Ammon's horn (tissue), 1 donor: ENCODE results near the gene CAVIN2.

Experiments used
- DNase-seq: peaks from one replicate; pipeline ENCODE4 v3.0.0-alpha.2; 2016; ENCODE audit warnings: low spot score

Gene CAVIN2, protein sequence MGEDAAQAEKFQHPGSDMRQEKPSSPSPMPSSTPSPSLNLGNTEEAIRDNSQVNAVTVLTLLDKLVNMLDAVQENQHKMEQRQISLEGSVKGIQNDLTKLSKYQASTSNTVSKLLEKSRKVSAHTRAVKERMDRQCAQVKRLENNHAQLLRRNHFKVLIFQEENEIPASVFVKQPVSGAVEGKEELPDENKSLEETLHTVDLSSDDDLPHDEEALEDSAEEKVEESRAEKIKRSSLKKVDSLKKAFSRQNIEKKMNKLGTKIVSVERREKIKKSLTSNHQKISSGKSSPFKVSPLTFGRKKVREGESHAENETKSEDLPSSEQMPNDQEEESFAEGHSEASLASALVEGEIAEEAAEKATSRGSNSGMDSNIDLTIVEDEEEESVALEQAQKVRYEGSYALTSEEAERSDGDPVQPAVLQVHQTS

DNA sequence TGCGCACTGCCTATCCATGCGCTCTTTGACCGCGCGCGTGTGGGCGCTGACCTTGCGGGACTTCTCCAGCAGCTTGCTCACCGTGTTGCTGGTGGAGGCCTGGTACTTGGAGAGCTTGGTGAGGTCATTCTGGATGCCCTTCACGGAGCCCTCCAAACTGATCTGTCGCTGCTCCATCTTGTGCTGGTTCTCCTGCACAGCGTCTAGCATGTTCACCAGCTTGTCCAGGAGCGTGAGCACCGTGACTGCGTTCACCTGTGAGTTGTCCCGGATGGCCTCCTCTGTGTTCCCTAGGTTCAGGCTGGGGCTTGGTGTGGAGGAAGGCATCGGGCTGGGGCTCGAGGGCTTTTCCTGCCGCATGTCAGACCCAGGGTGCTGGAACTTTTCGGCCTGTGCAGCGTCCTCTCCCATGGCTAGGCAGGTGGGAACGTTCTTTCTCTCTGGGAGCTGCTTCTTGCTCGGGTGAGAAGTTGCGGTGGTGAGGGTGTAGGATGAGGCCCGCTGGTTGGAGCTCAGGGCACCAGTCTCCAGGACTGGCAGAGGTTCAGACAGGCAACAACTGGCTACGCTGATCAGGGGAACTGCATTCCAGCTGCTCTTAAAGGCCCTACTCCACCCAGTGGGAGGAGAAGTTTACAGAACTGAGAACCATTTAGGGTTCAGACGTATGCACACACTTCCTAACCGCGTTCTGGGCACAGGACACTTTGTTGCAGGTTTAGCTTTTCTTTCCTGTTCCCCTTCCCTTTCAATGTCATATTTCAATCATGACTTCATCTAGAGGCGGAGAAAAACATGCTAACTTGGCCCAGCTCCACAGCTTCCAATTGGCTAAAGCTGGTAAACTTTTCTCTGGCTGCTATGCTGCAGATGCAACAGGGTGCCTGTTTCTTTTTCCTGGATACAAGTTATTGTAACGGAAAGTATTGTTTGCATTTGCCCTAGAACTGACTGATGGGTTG is at the start of gene CAVIN2:
TSS of gene CAVIN2 (minus strand) at position 574 of the 962 bp plus-strand sequence. CDS start at position 411, 163 bp downstream.
- no peak for DNase-seq

DNA sequence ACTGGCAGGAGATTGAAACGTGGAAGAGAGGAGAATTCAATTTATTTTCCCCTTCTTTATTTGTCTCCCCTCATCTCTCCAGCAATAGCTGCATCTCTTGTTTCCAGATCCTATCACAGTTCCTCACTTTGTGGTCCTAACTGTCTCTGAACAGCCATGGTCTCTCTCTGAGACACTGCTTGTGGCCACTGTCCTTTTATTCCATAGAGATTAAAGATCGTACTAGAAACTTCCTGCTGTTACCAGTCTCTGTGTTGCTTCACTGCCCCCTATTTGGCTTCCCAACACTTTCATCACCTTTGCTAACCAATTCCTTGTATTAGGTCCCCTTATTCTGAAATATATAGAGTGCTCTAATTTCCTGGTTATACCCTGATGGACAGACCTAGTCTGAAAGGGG is 48.9 kb upstream of the CAVIN2 start:
- no peak for DNase-seq

DNA sequence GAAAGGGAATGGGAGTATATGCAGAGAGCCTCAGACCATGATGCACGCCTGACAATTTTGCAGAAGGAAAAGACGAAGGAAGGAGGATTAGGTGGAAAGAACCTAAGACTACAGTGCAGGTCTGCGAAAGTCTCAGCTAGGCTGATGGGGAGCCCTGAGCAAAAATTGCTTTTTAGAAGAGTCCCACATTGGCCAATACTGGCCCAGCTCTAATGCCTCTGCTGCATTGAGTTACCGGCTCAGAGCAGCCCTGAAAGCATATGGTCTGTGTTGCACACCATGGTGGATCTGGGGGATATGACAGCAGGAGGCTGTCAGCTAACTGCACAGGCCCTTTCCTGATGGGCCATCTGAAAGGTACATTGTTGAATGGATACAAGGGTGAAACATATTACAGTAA is 48.3 kb upstream of the CAVIN2 start:
- no peak for DNase-seq

DNA sequence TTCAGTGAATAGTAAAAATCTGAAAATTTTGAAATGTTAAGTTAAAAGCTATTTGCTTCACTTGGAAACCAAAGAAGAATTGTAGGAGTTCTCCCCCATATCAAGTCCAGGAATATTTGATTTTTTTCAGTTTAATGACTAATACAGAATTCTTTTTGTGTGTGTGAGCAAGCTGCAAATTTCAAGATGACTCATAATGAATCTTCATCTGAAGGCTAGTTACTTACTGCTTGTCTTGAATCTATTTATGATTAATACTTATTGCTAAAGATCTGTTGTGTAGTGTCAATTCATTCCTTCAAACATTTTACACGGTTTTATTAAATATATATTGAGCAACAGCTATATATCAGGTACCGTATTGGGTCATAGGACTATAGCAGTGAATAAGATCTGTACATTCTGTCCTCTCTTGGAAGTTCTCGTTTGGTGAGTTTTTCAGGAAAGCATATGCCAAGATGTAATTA is 47.8 kb upstream of the CAVIN2 start:
- no peak for DNase-seq

DNA sequence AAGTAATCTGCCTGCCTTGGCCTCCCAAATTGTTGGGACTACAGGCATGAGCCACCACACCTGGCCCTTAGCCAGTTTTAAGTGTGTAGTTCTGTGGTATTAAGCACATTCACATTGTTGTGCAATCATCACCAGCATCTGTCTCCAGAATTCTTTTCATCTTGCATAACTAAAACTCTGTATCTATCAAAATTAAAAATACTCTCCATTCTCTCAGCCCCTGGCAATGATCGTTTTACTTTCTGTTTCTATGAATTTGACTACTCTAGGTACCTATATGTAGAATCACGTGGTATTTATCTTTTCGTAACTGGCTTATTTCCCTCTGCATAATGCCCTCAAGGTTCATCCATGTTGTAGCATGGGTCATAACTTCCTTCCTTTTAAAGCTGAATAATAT is 45.5 kb upstream of the CAVIN2 start:
- DNase-seq: no peak

DNA sequence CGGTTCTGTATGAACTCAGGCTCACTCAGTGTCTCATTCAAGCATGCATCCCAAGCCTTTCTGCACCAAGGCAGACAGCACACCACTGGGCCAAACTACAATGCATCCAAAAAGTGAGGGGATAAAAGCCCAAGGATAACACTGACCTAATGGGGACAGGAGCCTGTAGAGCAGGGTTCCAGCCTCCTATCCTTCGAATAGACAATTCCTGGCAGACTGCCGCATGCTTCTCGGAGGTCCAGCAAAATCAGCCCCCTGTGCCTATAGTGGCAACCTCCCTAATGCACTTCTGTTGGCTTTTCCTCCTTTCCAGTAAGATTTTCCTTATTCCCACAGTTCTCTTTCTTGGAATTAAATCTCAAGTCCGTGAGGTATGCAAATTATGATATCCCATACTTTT is 44.8 kb upstream of the CAVIN2 start:
- DNase-seq: no peak

DNA sequence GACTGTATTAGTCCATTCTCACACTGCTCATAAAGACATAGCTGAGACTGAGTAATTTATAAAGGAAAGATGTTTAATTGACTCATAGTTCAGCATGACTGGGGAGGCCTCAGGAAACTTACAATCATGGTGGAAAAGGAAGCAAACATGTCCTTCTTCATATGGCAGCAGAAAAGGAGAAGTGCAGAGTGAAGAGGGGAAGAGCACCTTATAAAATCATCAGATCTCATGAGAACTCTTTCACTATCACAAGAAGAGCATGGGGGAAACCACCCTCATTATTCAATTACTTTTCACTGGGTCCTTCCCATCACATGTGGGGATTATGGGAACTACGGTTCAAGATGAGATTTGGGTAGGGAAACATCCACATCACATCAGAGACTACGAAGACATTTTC is 43.0 kb upstream of the CAVIN2 start:
- no peak for DNase-seq

DNA sequence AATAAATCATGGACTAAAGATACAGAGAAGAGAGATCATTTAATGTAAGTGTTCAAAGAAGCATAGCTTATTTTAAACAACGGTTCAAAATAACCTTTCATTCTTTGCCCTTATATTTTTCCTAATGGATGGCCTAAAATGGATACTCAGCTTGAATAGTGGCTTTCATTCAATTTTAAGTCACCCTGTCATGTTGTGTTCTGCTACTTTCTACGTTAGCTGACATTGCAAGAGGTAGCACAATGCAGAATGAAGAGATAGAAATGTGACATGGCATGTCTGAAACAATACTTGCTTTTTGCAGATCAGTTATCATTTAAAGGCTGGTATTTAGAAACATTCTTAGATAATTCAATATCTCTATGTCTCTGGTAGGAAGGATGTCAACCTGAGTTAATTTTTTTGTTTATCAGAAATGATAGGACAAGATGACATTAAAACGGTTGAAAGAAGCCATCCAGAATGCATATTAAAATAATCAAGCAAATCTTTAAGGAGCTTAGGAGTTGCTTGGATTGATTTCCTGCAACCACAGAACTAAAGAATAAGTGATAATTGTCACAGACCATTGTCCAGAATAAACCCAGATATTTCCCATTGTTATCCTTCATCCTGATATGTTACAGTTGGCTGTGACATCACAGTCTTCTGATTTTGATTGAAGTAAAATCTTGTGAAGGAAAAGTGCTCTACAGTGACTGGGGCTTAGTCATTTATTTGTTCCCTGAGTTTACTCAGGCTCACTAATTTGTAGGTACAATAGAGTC is 41.7 kb upstream of the CAVIN2 start:
- no peak for DNase-seq

DNA sequence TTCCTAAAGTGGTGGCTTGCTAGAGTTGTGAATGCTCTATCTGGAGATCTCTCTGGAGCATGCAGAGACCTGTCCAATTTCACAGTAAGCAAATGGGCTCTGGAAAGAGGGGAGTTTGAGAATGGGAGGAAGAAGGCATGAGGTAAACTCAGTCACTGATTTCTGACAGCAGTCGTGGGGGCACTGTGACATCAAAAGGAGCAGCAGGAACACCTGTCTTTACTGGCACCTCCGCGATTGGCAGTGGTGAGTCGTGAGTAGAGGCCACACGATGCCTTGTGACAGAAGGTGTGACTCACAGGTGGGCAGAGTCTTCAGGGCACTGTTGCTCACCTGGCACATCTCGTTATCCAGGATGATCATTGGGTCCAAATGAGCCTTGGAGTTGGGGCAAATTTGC is 38.8 kb upstream of the CAVIN2 start:
- no peak for DNase-seq

DNA sequence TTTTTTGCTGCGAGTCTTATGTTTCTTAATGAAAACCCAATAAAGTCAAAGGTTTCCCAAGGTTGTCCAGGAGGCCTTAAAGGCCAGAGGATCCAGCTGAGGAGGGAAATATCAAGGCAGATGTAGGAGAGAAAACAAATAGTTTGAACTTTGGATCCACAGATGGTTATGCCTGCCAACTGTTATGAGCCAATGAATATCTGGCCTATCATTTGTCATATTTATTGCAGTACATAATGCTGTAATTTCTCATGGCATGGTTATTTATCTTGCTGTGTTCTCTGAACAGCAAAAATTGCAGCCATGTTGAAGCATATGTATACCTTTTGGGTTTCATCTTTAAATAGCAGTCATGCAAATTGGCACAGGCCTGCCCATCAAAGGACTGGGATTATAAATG is 38.2 kb upstream of the CAVIN2 start:
- DNase-seq: no peak

DNA sequence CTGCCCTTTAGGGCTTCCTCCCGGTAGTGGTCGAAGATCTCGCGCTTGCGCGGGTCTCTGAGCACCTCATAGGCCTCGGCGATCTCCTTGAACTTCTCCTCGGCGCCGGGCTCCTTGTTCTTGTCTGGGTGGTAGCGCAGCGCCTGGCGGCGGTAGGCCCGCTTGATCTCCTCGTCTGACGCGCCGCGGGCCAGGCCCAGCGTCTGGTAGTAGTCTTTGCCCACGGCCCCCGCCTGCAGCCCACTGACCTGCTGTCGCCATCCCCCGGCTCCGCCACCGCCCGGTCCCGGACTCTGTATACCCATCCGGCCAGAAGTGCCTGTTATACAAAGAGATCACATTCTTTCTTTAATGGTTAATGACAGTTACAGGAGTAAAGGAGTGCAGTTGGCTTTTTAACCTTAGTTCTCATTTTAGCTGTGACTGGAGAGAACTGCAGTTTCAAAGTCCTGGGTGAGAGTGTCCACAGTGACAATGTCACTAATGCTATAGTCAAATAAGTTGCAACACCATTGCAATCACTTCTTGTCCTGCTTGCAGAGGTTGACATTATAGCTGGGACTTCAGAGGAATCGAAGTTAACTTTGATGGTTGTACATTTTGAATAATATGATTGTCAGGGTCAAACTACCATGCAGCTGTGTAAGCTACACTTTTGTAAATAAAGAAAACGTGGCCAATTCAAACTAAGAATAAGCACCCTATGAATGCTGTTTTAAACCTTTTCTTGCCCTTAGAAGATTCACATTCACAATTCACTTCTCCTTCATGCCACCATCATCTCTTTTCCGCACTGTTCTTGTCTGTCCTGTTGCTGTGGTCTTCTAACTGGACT is 35.3 kb upstream of the CAVIN2 start:
- no peak for DNase-seq

DNA sequence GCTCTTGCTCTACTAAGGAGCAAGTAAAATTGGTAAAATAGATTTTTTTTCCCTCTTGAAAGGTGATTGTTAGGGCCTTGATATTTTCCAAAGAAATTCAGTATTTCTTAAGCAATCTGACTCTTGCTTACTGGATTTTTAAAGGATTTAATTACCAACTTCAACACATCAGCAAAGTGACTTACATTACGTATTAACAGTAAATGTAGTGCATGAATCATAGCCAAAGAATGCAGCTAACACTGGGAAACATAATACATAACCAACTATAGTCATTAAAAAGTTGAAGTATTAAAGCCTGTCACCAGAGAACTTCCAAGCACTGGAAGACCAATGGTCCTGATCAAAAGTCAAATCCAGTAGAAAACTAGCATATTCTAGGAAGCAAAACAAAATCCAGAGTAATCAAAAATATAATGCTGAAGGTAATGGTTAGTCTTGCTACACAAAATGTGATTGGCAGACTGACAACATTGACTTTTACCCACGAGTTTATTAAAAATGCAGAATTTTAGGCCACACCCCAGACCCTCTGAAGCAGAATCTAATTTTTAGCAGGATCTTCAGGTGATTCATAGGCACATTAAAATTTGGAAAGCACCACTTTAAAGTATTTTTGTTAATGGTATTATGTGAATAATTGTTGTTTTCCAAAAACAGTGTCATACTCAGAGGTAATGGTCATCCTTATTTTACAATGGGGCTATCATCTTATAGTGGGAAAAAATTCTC is 31.8 kb upstream of the CAVIN2 start:
- DNase-seq: no peak

DNA sequence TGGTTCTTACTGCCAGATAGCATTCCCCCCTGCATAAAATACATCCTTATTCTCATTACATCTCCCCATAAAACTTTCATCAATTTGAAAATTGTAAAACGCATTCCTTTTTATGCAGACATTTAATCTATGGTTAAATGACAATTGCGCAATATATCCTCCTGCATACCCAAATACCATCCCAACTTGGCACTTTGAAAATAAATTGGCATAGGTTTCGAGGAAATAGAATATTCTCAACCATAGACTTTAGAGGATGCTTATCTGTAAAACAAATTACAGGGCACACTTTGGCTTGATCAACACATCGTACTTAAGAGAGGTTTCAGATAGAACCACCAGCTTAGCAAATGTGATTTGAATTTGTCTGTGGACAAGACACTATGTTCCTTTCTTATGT is 31.0 kb upstream of the CAVIN2 start:
- no peak for DNase-seq

DNA sequence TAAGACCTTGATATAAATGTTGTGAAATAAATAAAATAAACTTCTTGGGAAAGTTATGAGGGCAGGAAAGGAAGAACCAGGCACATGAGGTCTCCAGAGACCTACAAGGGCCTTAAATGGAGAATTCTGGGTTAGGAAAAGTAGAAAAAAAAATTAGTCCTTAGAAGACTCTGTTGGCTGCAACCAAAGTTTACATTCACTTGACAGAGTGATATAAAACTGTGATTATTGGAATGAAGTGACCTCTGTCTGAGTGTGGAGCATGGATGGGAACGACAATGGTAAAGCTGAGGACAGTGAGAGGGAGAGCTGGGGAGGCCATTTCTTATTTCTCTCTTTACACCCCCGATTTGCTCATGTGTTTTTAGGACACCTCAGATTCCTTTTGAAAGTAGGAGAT is 29.0 kb upstream of the CAVIN2 start:
- no peak for DNase-seq

DNA sequence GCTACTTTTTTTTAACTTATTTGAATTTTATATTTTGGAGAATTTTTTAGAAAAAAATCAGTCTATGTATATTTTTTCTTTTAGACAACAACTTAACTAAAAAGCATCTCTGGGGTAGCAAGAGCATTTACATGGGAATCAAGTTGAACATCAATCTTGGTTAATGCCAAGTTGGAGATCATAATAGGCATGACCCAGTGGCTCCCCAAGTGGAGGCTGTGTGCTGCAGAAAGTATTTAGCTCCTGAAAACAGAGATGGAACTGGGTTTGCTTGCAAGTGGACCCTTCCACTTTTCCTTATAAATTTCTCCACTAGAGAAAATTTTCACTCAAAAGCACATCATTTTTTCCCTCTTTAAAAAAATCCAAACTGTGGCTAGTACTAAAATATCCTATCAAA is 23.9 kb upstream of the CAVIN2 start:
- no peak for DNase-seq

DNA sequence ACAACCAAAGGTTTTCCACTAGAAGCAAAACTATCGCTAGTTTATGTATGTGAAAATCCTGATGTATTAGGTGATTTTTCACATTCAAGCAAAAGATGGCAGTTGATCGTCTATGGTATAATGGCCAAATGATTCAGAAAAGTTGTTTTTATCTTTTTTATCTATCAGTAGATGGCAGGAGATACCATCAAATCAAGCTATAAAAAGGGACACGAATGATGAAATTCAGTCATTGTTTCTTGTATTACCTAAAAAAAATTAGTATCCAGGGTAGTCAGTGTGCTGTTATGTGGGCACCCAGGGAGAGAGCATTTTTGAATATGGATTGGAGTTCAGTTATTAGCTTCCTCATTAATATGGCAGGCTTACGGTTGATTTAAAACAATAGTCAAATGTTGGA is 22.9 kb upstream of the CAVIN2 start:
- DNase-seq: no peak

DNA sequence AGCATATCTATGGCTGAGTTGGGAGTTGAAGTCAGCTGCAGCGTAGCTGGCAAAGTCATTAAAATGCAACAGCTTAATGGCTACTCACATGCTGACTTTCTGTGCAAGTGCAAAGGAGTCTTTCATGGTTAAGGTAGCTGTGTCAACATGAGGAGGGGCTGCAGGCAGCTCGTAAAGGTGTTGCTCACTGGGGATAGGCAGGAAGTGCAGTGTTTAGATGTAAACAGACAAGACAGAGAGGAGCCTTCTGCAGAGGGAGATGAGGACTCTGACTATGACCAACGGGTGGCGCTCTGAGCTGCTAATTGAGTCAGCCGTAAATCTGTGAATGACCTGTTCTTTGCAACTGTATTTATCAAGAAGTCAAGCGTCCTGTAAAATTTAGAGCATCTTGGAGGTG is 22.3 kb upstream of the CAVIN2 start:
- DNase-seq: peak; percentile 75

DNA sequence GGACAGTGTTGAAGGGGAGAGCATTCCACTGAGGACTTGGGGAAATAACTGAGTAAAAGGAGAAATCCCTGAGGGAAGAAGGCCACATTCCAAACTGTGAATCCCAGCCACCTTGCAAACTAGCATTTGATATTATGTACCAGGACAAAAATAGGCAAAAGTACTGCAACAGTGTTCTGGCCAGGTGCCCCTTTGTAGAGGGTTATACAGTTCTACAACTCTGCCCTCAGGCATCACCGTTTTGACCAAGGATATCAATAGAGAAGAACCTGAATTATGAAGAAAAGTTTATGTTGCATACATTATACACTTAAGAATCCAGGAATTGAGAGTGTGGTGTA is 20.6 kb upstream of the CAVIN2 start:
- DNase-seq: no peak

DNA sequence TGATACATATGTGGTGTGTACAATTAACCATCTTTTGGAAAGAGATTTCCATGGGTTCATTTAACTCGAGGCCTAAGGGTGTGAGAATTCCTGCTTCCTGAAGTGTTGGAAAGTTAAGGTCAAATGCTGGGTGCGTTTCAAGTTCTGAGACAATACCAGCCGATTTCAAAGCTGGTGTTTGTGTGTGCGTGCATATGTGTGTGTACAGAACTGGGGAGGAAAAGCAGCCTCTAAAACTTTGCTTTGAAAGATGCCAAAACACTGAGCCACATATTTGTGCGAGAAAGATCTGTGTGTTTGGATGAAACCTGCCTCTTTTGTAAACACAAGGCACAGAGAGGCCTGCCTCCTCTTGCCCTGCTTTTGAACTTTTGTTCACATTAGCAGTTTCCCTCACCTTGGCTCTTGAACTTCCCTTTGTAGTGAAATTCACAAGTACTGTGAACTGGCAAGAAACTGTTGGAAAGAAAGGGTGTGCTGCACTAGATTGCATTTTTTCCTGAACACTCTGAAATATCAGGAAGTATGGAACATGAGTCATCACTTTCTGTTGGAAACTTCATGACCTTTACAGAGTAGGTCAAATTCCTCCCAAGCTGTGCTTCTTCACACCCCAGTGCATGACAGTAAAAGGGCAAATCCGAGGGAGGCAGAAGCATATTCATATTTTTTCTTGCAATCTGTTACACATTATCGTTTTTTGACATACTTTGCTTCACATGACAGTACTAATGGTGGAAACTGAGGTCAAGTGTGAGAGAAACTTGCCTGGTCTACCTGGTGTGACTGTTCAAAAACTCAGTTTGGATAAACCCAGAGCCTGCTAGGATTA is 20.0 kb upstream of the CAVIN2 start:
- DNase-seq: no peak

DNA sequence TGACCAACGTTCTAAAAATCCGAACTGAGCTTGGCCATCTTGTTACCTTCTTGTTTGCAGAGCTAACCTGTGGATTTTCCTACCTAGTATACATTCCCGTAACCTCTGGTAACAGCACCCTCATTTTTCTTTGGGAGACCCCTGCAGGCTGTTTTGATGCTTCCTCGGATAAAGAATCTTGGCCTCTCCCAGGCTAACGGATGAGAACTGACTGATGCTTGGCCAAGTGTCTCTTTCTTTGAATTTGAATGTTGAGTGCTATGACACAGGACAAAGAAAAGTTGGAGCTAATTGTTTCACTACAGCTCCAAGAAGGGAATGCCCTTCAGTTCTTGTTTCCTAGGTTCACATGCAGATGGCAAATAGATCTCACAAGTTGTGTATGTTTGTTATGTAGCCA is 19.3 kb upstream of the CAVIN2 start:
- DNase-seq: no peak
